Muscle layer of duodenum (tissue), 2 donors: ENCODE results near the gene MRPL58.
"Not testable (repeated sequence)": the region's sequence is repeated elsewhere in the genome, so short reads cannot be mapped to it uniquely, and the experiment has no call there.

ENCODE experiments used
- H3K27ac ChIP-seq: one replicate; pipeline ENCODE4 v1.7.0; 2013; ENCODE audit warnings: mild to moderate bottlenecking, low read length
- H3K27me3 ChIP-seq: one replicate; pipeline ENCODE4 v1.7.0; 2013; ENCODE audit warnings: low read depth, mild to moderate bottlenecking, control low read depth, low read length
- H3K36me3 ChIP-seq, 2 donors: one replicate each; pipeline ENCODE4 v1.7.0; 2013; ENCODE audit warnings: low read length in 2 of 2, control low read depth in 1 of 2, mild to moderate bottlenecking in 1 of 2; ENCODE audit not compliant: insufficient read depth in 2 of 2, control insufficient read depth in 1 of 2
- H3K4me1 ChIP-seq, 2 donors: one replicate each; pipeline ENCODE4 v1.7.0; 2013; ENCODE audit warnings: low read length in 2 of 2, mild to moderate bottlenecking in 2 of 2, control low read depth in 1 of 2, moderate library complexity in 1 of 2; ENCODE audit not compliant: insufficient read depth in 2 of 2, control insufficient read depth in 1 of 2
- H3K4me3 ChIP-seq, 2 donors: one replicate each; pipeline ENCODE4 v1.7.0; 2013; ENCODE audit warnings: low read length in 2 of 2, low read depth in 1 of 2, mild to moderate bottlenecking in 1 of 2
- H3K9me3 ChIP-seq, 2 donors: one replicate each; pipeline ENCODE4 v1.7.0; 2013; ENCODE audit warnings: low read length in 2 of 2, control low read depth in 1 of 2, mild to moderate bottlenecking in 1 of 2; ENCODE audit not compliant: control insufficient read depth in 1 of 2
- donor health status: healthy.

MRPL58 gene

DNA sequence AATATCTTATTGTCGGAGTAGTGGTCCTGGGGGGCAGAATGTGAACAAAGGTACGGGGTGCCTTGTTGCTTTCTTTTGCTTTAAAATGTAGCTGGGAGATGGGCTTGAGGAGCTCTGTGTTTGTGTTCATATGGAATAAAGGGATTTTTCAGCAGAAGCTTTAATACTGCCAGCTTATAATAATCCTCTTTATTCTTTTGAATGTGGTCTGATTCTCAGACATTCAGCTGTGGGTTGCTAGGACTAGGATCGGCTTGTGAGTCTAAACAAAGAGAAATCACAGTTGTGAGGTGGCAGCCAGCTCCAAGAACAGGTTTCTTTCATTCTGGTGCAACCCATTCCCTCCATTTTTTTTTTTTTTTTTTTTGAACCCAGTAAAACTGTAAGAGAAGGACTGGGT is 7.2 kb downstream of the MRPL58 start:
- Histone ChIP-seq H3K9me3 (no peaks in the 10 kb centered on the region), H3K36me3 (peaks cover 13 to 30% of the 10 kb centered on the region in 2 donors), H3K4me1 (no peaks in the 10 kb centered on the region), H3K4me3 (no peak overlapping the region), H3K27me3 (no peaks in the 10 kb centered on the region), H3K27ac (no peak overlapping the region)

DNA sequence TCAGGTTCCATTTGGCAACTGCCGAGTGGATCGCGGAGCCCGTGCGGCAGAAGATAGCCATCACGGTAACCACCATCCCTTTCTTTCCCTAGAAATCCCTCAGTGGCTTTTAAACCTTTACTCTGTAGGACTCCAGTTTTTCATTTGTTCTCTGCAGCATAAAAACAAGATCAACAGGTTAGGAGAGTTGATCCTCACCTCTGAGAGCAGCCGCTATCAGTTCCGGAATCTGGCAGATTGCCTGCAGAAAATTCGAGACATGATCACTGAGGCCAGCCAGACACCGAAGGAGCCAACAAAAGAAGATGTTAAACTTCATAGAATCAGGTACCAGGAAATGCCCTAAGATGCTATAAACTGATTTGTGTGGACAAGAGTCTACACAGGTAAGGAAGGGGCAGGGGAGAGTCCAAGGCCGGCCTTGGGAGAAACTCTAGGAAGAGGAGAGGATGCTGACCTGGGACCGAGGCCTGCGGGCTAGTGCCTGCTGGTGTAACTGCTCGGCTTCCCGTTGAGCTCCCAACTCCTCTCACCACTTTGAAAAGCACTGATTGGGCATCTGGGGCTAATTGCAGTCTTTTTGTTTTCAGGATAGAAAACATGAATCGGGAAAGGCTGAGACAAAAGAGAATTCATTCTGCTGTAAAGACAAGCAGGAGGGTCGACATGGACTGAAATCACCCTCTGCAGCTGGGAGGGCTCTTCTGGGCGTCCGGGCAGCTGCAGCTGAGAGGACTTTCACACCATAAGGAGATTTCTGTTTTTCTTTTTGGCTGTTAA is 8.1 kb downstream of the MRPL58 start:
- Histone ChIP-seq H3K9me3 (no peaks in the 10 kb centered on the region), H3K27ac (no peak overlapping the region), H3K4me1 (no peaks in the 10 kb centered on the region), H3K36me3 (peaks cover 13 to 30% of the 10 kb centered on the region in 2 donors), H3K27me3 (no peaks in the 10 kb centered on the region), H3K4me3 (no peak overlapping the region)

DNA sequence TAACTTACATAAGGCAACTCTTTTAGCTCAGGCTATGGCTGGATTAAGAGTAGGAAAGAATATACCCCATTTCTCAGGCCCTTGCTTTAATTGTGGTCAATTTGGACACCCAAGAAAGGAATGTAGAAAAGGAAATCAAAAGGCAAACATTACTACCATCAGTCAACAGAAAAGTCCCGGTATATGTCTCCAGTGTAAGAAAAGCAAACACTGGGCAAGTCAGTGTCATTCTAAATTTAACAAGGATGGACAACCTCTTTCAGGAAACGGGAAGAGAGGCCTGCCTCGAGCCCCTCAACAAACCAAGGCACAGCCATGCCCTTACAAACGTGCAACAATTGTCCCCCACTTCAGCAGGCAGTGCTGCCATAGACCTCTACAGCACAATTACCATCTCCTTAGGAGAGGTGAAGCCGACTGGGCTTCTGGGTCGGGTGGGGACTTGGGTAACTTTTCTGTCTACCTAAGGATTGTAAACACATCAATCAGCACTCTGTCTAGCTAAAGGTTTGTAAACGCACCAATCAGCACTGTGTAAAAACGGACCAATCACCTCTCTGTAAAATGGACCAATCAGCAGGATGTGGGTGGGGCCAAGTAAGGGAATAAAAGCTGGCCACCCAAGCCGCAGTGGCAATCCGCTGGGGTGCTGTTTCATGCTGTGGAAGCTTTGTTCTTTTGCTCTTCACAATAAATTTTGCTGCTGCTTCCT is 12.4 kb downstream of the MRPL58 start:
- H3K27ac ChIP-seq, result no peak overlapping the region
- no peaks in the 10 kb centered on the region for H3K27me3 ChIP-seq
- H3K4me3 ChIP-seq, result no peak overlapping the region
- peaks cover 6 to 18% of the 10 kb centered on the region in 2 donors for H3K36me3 ChIP-seq
- no peaks in the 10 kb centered on the region for H3K9me3 ChIP-seq
- H3K4me1 ChIP-seq, result no peaks in the 10 kb centered on the region

DNA sequence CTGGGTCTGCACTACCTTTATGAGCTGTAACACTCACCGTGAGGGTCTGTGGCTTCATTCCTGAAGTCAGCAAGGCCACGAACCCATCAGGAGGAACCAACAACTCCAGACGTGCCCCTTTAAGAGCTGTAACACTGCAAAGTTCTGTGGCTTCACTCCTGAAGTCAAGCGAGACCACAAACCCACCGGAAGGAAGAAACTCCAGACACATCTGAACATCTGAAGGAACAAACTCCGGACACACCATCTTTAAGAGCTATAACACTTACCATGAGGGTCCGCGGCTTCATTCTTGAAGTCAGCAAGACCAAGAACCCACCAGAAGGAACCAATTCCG is 12.9 kb downstream of the MRPL58 start:
- H3K9me3 ChIP-seq, H3K27ac ChIP-seq, H3K4me1 ChIP-seq, H3K27me3 ChIP-seq, H3K4me3 ChIP-seq: not testable (repeated sequence)
- peaks cover 6 to 18% of the 10 kb centered on the region in 2 donors for H3K36me3 ChIP-seq

DNA sequence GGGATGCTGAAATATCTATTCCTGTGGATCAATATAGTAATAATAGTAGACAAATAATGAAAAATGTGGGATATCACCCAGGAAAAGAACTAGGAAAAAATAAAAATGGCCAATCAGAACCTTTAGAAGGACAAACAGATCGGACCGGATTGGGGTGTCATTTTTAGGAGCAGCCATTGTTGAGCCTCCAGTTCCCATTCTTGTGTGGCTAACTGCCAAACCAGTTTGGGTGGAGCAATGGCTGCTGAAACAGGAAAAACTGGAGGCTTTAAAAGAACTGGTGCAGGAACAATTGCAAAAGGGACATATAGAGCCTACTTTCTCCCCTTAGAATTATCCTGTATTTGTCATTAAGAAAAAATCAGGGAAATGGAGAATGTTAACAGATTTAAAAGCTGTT is 14.2 kb downstream of the MRPL58 start:
- H3K9me3 ChIP-seq, H3K27ac ChIP-seq, H3K27me3 ChIP-seq, H3K4me3 ChIP-seq, H3K4me1 ChIP-seq, H3K36me3 ChIP-seq: not testable (repeated sequence)

DNA sequence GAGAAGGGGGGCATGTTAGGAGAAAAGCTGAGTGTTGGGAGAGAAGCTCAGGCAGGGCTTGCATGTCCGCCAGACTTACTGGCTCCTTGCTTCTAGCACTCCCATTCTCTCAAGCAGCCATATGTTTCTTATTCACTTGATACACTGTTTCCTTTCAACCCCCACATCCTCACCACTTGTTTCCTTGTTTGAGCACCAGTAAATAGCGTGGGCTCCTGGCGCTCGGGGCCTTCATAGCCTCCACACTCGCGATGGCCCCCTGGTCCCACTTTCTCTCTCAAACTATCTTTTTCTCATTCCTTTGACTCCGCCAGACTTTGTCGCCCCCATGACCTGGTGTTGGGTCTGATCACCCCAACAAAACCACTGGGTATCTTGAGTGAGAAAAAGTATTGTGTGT is 17.7 kb downstream of the MRPL58 start:
- Histone ChIP-seq H3K27ac (no peak overlapping the region), H3K4me3 (no peak overlapping the region), H3K4me1 (peaks cover 0 to 18% of the 10 kb centered on the region in 2 donors), H3K36me3 (no peaks in the 10 kb centered on the region), H3K9me3 (no peaks in the 10 kb centered on the region), H3K27me3 (no peaks in the 10 kb centered on the region)

DNA sequence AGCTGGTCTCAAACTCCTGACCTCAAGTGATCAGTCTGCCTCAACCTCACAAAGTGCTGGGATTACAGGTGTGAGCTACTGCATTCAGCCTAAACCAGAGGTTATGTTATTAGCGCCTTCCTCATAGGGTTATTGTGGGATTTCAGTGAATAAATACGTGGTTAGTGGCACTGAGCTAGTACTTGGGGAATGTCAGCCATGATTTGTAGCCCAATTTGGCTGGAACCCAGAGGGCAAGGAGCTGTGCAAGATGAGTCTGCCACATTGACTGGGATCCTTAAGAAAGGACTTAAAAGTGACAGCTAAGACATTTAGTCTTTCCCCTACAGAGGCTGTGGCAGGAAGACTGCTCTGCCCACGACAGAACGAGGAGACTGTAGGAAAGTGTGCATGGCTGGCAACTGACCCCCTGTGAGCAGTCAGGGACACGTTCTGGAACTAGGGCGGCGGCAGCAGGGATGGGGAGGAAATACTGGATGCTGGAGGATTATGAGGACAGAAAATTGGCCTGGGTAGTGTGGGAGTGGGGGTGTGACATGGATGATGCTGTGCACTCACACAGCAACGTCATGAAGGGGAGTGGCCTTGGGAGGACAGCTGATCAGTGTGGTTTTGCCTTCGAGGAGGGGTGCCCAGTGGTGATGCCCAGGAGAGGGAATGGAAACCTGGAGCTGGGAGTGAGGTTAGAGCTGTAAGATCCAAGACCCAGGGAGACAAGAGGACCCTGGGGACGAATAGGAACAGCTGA is 19.7 kb downstream of the MRPL58 start:
- Histone ChIP-seq H3K27me3 (no peaks in the 10 kb centered on the region), H3K4me1 (peaks cover 0 to 27% of the 10 kb centered on the region in 2 donors), H3K27ac (peak overlapping the region; percentile 69), H3K9me3 (no peaks in the 10 kb centered on the region), H3K4me3 (peak overlapping the region; percentile 45 to 46), H3K36me3 (no peaks in the 10 kb centered on the region)

DNA sequence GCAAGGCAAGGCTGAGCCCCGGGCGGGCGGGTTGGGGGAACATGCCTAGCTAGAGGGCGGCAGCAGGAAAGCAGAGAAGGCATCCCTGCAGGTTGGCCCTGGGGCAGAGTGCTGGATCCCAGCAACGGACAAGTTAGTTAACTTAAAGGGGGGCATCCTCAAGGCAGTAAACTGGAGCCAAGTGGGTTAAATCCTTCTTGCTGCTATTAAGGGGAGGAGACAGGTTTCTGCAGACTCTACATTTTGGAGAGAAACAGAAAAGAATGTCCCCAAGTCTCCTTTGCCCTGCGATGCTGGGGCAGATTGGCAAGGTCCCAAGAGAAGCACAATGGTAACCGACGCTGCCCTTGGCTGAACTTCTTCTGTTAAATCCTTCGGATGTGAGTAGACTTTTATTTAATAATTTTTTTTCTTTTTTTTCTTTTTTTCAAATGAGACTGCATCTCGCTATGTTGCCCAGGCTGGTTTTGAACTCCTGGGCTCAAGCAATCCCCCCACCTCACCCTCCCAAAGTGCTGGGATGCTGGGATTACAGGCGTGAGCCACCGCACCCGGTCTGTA is 20.3 kb downstream of the MRPL58 start:
- Histone ChIP-seq H3K36me3 (no peaks in the 10 kb centered on the region), H3K9me3 (no peaks in the 10 kb centered on the region), H3K4me3 (peak overlapping the region; percentile 46 to 82), H3K4me1 (peaks cover 0 to 27% of the 10 kb centered on the region in 2 donors), H3K27me3 (no peaks in the 10 kb centered on the region), H3K27ac (no peak overlapping the region)

DNA sequence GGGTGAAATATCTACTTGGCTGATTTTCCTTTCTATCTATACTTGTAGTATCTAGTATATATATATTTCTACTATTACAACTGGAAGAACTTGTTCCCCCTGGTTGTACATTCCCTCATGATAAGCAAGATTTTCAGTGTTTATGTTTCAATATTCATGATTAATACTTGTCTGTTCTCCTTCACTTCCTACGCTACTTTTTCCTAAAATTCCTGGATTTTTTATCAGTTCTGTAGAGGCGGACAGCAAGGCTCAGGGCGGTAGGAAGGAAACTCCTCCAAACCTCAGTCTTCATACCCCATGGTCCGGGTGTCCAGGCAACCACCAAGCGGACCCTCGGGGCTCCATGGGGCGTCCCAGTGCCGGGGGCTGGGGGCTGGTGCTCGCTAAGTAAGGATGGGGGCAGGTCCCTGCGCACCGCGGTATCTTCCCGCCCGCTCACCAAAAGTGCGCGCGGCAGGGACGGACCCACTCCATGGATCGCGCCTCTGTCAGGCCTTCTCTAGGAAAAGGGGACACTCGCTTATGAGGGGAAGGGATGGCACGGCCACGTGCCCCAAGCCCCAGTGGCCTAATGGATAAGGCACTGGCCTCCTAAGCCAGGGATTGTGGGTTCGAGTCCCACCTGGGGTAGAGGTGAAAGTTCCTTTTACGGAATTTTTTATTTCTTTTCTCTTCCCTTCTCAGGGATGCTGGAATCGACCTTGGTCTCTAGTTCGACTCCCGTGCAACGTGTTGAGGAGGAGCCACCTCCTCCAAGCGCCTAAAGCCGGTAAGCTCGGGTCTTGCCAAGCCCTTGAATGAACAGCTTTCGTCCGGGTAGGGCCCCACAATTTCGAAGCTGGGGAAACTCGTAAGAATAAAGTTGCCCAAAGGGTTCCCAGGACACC is 21.1 kb downstream of the MRPL58 start:
- Histone ChIP-seq H3K27ac (peak overlapping the region; percentile 92), H3K4me3 (peak overlapping the region; percentile 79 to 82), H3K27me3 (no peaks in the 10 kb centered on the region), H3K9me3 (no peaks in the 10 kb centered on the region), H3K36me3 (peaks cover 4 to 6% of the 10 kb centered on the region in 2 donors), H3K4me1 (peaks cover 0 to 27% of the 10 kb centered on the region in 2 donors)

DNA sequence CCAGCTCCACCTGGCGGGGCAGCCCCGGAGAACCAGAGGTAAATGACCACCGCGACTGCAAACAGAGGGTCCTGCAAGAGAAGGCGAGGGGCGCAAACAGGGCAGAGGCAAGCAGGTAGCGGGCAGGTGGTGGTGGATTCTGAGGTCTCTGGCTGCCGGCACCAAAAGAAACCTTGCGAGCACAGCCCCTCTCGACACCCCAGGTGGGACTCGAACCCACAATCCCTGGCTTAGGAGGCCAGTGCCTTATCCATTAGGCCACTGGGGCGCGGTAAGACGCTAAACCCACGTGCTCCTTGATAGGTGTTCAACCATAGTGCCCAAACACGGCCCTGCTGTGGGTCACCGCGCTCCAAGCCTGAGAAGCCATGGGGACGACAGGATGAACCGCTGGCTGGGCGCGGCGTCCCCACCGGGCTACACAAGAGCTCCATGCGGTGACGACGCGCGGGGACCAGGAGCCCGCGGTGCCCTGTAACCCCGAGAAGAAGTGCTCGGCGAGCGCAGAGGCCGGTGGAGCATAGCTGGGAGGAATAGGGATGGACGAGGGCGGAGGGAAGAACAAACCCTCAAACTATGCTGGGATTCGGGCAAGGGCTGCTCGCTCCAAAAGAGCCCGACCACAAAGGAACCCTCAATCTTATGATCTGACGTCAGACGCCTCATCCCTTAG is 21.9 kb downstream of the MRPL58 start:
- Histone ChIP-seq H3K36me3 (peaks cover 11 to 14% of the 10 kb centered on the region in 2 donors), H3K4me1 (peaks cover 0 to 27% of the 10 kb centered on the region in 2 donors), H3K4me3 (peak overlapping the region; percentile 79 to 82), H3K27me3 (no peaks in the 10 kb centered on the region), H3K27ac (peak overlapping the region; percentile 92), H3K9me3 (no peaks in the 10 kb centered on the region)
